Mesothelial cell of epicardium (in vitro differentiated cells): ENCODE measurements around the gene DNM1. TPM values are rescaled to one million over a fixed set of nuclear protein-coding genes. Genes with fewer than 3 reads are reported as not detected.
"Not testable (repeated sequence)": the region's sequence is repeated elsewhere in the genome, so short reads cannot be mapped to it uniquely, and the experiment has no call there.

Experiments used
- DNase-seq, 2 experiments: peaks; one replicate each; pipeline ENCODE4 v3.0.0; 2021; ENCODE audit warnings: low spot score in 2 of 2; ENCODE audit not compliant: unreplicated experiment in 2 of 2
- H3K27ac Mint-ChIP-seq: 2 replicates; pipeline ENCODE4 v1.8.0; 2021; ENCODE audit warnings: mixed read lengths
- H3K27me3 Mint-ChIP-seq: 2 replicates; pipeline ENCODE4 v1.8.0; 2021; ENCODE audit warnings: low read depth, mixed read lengths
- H3K36me3 Mint-ChIP-seq: 2 replicates; pipeline ENCODE4 v1.8.0; 2021; ENCODE audit warnings: mixed read lengths
- H3K4me1 Mint-ChIP-seq: 2 replicates; pipeline ENCODE4 v1.8.0; 2021; ENCODE audit warnings: mixed read lengths
- H3K4me3 Mint-ChIP-seq: 2 replicates; pipeline ENCODE4 v1.8.0; 2021; ENCODE audit warnings: mild to moderate bottlenecking, moderate library complexity, mixed read lengths
- H3K9me3 Mint-ChIP-seq: 2 replicates; pipeline ENCODE4 v1.8.0; 2021; ENCODE audit warnings: mixed read lengths
- CTCF ChIP-seq: fragments of 200-600 bp; sonication (generic); IDR thresholded peaks from one replicate; pipeline ENCODE4 v1.5.0; 2021; ENCODE audit warnings: antibody characterized with exemption; ENCODE audit not compliant: unreplicated experiment
- total RNA-seq: library from RNA; stranded (reverse); gene quantifications from 3 replicates; pipeline ENCODE4 v1.2.1, GENCODE V29; 2021

Gene DNM1
- total RNA-seq, 1 donor from 2014 or later, result 98.6 TPM

DNA sequence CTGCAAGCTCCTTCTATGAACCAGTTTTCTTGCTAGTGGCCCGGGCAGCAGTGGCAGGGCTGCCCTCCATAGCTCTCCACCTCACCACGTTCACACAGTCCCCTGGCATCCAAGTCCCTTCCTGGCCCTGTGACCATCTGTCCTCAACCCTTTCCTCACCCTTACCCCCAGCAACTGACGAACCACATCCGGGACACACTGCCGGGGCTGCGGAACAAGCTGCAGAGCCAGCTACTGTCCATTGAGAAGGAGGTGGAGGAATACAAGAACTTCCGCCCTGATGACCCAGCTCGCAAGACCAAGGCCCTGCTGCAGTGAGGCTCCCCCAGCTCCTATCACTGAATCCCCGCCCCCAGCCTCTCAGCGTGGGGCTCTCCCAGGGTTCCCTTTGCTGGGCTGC lies 18.8 kb downstream of the DNM1 start:
- no peak for TF ChIP-seq CTCF
- no peak overlapping the region for H3K27ac Mint-ChIP-seq
- H3K9me3 Mint-ChIP-seq, result no peaks in the 10 kb centered on the region
- H3K27me3 Mint-ChIP-seq, result no peaks in the 10 kb centered on the region
- peaks cover 10% of the 10 kb centered on the region for H3K36me3 Mint-ChIP-seq
- H3K4me1 Mint-ChIP-seq, result peaks cover 8% of the 10 kb centered on the region
- DNase-seq, result no peak
- no peak overlapping the region for H3K4me3 Mint-ChIP-seq

- Mint-ChIP-seq H3K27ac (no peak overlapping the region), H3K4me3 (no peak overlapping the region), H3K36me3 (peaks cover 12% of the 10 kb centered on the region), H3K9me3 (no peaks in the 10 kb centered on the region), H3K27me3 (no peaks in the 10 kb centered on the region), H3K4me1 (peaks cover 7% of the 10 kb centered on the region)
- no peak for DNase-seq
- no peak for TF ChIP-seq CTCF
Observed at GRCh38 chr9:128222880-128223670, 19.9 kb downstream of the DNM1 start.

- Mint-ChIP-seq H3K36me3 (peaks cover 10% of the 10 kb centered on the region), H3K9me3 (no peaks in the 10 kb centered on the region), H3K27me3 (no peaks in the 10 kb centered on the region), H3K27ac (no peak overlapping the region), H3K4me3 (no peak overlapping the region), H3K4me1 (no peaks in the 10 kb centered on the region)
- DNase-seq, result no peak
- TF ChIP-seq CTCF, result no peak
Observed at GRCh38 chr9:128224877-128225276, 21.7 kb downstream of the DNM1 start.

- Mint-ChIP-seq H3K9me3 (no peaks in the 10 kb centered on the region), H3K36me3 (peaks cover 10% of the 10 kb centered on the region), H3K4me3 (no peak overlapping the region), H3K4me1 (no peaks in the 10 kb centered on the region), H3K27ac (no peak overlapping the region), H3K27me3 (no peaks in the 10 kb centered on the region)
- DNase-seq, result no peak
- TF ChIP-seq CTCF, result no peak
Observed at GRCh38 chr9:128225770-128226411, 22.7 kb downstream of the DNM1 start.

DNA sequence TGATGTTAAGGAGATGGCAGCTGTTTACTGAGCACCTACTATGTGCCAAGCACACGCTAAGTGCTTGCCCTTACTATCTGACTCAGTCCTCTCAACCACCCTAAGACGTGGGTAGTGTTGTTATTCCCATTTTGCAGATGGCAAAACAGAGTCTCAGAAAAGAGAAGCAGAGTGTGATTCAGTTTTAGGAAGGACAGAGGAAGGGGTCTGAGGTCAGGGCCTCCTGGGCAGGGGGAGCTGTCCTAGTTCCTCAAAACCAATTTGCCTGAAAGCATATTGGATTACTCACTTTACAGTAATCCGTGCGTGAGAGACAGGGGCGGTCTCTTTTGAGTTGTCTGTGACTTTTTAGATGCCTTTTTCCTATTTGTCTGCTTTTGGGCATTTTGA lies 23.2 kb downstream of the DNM1 start:
- no peak for DNase-seq
- no peak for TF ChIP-seq CTCF
- H3K27me3 Mint-ChIP-seq, result no peaks in the 10 kb centered on the region
- no peak overlapping the region for H3K4me3 Mint-ChIP-seq
- peaks cover 10% of the 10 kb centered on the region for H3K36me3 Mint-ChIP-seq
- H3K27ac Mint-ChIP-seq, result no peak overlapping the region
- H3K4me1 Mint-ChIP-seq, result no peaks in the 10 kb centered on the region
- no peaks in the 10 kb centered on the region for H3K9me3 Mint-ChIP-seq

- H3K27ac Mint-ChIP-seq, DNase-seq, H3K9me3 Mint-ChIP-seq, H3K27me3 Mint-ChIP-seq, H3K36me3 Mint-ChIP-seq, H3K4me3 Mint-ChIP-seq, H3K4me1 Mint-ChIP-seq: not testable (repeated sequence)
Observed at GRCh38 chr9:128230897-128231296, 27.7 kb downstream of the DNM1 start.
